GM19025 (cell line): ENCODE measurements around the gene SH3BP5L.
A peak's percentile ranks its signal among the peaks of the same experiment; 100 is the strongest.

Source experiments
- ATAC-seq: cut with Tn5 transposase; IDR thresholded peaks from one replicate; pipeline ENCODE4 v1.9.1; 2021; ENCODE audit warnings: mild to moderate bottlenecking, low read depth, moderate library complexity; ENCODE audit not compliant: unreplicated experiment

The SH3BP5L gene

DNA sequence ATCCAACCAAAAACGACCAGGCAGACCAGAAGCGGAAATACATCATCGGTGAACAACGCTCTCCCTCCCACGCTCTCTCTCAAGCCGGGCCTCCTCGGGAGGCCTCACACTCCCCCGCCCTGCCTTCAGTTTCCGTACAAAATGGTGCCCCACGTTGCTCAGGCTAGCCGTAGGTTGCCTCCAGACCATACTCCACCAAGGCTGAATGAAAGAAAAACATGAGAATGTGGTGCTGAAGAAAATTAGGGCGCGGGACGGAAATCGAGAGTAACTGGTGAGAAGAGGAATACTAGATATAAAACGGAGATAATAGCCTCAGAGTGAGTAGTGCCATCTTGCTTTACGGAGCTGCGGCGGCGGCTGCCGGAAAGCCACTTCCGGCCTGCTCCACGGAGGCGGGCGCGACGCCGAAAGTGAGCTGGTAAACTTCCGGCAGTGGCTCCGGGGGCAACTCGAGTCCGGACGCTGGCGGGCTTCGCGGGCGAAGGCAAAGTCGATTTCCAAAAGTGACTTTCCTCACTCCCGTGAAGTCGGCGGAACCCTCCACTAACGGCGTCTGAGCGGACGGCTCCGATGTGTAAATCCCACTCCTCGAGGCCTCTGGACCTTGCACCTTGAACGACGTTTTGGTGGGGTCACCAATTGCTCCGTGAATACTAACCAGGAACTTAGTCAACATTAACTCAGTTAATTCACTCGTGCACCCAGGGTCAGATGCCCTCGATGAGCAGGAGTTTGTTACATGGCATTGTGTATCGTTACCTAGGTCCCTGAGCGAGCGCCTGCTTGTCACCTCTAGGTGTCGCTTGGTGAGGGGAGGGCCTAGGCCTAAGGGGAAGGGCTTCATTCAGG lies at the start of gene SH3BP5L:
Gene SH3BP5L, minus strand, starts transcription at position 7 of the 852 bp plus-strand sequence. CDS start 980 bp downstream, outside the sequence.
- peak; percentile 88 for ATAC-seq

GRCh38 chr1:248873993-248874533 lies 48.3 kb upstream of the SH3BP5L start:
- peak; percentile 52 for ATAC-seq

DNA sequence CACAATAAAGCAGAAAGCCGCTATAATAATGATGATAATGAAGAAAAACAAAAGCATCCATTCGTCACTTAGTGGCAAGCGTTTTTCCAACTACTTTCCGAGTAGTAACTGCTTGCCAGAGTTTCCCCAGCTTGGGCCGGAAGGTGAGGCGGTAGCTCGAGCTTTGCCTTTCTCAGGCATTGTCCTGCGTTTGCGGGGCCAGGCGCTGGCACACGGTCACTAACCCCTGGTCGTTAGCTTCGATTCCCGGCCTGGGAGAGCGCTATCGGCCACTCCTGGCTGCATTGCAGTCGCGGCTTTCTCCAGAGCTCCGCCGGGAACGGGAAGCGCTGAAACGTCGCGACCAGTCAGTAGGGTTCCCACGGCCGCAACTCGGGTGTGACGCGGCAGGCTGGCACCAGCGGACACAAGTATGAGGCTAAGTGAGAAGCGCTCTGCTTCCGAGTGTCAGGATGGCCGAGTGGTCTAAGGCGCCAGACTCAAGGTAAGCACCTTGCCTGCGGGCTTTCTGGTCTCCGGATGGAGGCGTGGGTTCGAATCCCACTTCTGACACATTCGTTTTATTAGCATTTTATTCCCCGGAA lies 47.8 kb upstream of the SH3BP5L start:
- peak; percentile 76 for ATAC-seq

GRCh38 chr1:248872752-248873408 lies 47.2 kb upstream of the SH3BP5L start:
- peak; percentile 27 for ATAC-seq

DNA sequence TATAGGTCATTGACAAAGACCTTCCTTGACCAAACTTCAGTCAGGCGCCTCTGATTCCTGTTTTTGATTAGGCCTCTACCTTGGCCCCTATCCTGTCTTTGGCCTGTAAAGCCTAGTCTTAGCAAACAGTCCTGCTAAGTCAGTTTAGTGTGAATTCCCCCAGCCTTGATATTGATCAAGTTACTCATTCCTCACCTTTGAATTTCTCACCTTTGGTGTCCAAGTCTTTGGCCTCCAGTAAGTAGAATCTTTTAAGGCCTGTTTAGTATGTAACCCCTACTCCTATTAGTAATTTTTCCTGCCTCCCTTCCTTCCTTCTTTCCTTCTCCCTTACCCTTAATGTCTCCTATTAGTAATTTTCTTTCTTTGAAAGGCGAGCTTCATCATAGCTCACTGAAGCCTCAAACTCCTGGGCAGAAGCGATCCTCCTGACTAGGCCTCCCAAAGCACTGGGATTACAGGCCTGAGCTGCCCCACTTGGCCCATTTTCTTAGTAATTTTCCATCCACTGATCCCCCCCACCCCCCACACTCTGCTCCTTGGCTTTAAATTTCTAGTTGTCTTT lies 46.2 kb upstream of the SH3BP5L start:
- ATAC-seq: no peak

DNA sequence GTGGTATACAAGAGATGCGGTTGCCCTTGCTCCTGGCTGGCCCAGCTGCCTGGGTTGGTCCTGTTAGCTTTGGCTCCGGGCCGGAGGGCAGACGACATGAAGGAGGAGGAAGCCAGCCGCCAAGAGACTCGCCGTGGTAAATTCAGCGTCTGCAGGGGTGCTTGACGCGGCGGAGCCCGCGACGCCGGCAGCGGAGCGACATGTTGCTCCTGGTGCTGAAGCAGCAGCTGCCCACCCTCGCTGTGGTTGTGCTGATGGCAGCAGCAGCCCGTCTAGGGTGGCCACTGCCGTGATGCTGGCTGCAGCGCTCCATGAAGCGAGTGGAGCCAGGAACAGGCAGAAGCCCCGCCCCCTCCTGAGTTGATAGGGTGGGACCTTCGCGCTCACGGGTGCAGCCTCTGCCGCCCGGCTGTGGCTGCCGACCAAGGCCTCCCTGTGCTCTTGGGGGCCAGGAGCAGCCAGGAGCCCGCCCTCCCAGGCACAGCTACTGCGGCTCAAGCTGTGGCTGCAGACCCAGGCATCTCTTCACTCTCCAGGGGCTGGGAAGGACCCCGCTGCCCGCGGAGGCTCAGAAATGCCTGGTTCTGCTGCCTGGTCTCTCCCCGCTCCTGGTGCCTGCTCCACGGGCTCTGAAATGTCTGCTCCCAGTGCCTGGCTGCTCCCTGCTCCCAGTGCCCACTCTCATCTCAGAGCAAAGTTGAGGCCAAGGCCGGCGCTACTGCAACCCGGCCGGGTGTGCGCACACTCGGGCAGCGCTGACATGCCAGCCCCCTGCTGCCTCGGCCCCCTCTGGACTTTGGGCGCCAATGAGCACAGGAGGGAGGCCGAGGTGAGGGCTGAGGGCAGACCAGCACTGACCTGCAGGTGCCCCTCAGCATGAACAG lies 37.5 kb upstream of the SH3BP5L start:
- peak; percentile 70 for ATAC-seq

DNA sequence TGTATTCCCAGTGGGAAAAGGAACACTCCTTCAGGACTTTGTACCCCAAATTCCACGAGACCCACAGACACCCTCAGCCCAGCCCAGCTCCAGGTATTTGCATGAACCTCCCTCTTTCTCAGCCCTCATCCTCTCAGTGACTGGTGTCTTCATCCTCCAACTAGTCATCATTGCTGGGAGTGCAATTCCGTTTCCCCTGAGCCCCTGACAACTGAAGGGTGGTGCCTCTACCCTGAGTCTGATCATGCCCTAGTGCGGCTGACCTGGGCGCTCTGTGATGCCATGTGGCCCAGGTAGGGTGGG lies 36.9 kb upstream of the SH3BP5L start:
- ATAC-seq: peak; percentile 0

DNA sequence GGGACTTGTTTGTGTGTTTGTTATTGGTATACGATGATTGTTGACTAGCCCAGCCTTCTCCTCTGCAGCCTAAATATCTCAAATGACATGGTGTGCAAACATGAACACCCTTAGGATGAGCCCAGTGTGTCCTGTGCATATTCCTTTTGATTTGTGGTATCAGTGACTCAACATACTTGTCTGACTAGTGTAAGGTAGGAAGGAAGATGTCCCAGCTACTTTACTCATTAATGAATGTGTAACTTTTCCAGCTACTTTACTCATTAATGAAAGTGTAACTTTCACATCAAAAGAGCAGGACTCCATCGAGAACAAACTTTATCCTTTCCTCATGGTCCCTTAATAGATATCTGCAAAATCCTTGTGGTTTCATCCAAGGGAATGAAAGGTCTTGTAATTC lies 35.9 kb upstream of the SH3BP5L start:
- no peak for ATAC-seq

DNA sequence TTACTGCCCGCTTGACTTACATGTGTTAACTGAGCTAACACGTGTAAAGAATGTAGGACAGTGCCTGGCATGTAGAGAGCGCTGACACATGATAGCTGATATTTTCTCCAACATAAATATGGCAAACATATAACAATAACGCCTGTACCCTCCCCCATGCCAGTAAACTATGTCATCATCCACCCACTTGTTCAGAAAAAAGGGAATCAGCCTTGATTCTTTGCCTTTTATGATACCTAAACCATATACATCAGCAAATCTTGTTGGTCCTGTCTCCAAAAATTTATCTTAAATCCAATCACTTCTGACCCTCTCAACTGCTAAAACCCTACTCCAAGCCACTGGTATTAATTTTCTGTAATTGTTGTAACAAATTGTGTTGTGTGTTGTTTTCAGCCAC lies 34.3 kb upstream of the SH3BP5L start:
- no peak for ATAC-seq

DNA sequence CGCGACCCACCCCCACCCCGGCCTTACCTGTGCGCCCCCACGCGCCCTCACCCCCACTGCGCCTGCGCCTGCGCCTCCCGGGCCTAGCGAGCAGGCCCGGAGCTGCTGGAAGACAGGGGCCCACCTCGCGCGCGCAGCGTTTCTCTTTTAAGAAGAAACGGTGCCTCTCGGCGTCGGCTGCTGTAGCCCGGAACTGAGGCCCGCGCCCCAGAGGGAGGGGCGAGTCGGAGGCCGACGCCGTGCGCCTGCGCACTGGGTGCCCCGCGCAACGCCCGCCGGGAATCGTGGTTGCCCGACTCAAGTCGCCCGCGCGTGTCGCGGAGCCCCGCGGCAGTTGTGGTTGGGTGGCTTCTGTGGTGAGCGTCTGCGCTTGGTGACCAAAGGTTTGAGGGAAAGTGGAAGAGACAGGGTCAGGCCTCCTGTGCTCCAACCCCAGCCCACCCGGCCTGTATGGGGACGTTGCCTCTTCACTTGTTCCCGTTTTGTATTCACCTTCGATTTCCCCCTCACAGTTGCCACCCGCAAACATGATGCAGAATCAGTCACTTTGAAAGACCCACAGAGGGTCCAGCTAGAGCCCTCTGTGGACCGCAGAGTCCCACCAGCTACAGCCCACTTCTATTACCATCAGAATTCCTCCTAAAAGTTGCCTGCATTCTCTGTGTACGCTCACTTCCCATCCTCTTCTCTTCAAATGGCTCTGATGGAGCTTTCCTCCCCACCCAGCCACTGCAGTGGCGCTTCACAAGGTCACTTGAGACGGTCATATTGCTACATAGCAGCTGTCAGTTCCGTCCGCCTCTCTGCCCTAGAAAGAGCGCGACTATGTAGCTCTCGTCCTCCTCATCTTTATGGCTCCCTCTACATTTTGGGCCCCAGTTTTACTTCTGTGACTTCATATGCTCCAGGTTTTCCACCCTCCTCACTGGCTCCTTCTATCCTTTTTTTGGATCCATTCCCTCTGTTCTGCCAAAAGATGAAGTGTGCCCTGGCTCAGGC lies 33.5 kb upstream of the SH3BP5L start, which contains the start of gene ZNF692:
Gene ZNF692, minus strand, starts transcription at position 195 of the 999 bp plus-strand sequence. CDS start 776 bp downstream, outside the sequence.
- ATAC-seq: peak; percentile 69

GRCh38 chr1:248858096-248858890 lies 32.6 kb upstream of the SH3BP5L start:
- ATAC-seq: peak; percentile 16

DNA sequence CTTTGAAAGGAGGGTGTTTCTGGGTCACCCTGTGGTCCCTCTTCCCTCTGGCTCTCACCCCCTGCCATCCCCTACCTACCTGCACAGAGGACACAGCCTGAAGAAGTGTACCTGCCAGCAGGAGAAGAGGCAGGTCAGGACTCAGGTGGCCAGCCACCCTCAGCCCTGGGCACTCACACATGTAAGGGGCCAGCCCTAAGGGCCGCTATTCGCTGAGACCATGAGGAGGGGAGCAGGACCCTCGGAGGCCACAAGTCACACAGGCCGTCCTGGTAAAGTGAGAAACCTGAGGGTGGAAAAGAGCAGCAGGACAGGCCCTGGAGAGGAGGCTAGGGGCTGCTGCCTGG lies 32.0 kb upstream of the SH3BP5L start:
- no peak for ATAC-seq

- ATAC-seq: no peak
Observed at GRCh38 chr1:248857201-248857600, 31.5 kb upstream of the SH3BP5L start.

DNA sequence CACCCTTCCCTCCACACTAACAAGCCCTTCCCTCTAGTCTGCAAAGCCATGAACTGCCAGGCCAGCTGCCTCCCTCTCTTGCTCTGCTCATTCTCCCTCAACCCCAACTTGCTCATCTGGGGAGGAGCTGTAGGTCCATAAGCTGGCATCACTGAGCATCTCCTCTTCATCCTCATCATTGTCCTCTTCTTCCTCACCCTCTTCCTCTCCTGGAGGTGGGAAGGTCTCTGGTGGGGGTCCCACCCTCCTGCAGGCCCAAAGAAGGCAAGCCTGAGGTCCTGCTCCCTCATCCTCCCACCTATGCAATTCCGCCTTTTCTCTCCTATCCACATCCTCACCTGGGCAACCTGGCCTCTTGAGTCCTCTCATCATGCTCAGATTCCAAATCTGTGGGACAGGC lies 30.5 kb upstream of the SH3BP5L start:
- ATAC-seq: no peak

GRCh38 chr1:248855580-248855979 lies 29.9 kb upstream of the SH3BP5L start:
- no peak for ATAC-seq

GRCh38 chr1:248853663-248854375 lies 28.1 kb upstream of the SH3BP5L start:
- no peak for ATAC-seq
